NCI-H128 (cell line): ENCODE measurements around the gene MMP1.

Experiments
- DNase-seq: peaks from one replicate; lab custom pipeline; 2025; ENCODE audit not compliant: unreplicated experiment; lab: John Stamatoyannopoulos, UW

MMP1 gene

DNA sequence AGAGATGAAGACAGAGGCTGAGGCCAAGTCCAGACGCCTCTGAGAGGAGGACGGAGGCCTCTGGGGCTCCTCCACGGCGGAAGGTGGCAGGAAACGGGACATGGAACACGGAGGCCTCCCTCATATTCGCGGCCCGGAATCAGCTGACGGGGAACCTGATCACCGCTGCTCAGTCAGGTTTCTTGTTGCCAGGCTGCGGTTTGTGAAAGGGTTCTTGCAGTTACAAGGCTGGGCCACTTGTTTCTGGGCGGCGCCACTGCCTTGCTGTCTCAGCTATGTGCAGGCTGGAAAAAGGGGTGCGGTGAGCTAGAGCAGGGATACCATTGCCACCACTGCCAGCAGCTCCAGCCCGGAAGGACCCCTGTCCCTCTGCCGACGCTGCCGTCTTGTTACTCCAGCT, 10.0 kb upstream of the MMP1 start:
- no peak for DNase-seq

DNA sequence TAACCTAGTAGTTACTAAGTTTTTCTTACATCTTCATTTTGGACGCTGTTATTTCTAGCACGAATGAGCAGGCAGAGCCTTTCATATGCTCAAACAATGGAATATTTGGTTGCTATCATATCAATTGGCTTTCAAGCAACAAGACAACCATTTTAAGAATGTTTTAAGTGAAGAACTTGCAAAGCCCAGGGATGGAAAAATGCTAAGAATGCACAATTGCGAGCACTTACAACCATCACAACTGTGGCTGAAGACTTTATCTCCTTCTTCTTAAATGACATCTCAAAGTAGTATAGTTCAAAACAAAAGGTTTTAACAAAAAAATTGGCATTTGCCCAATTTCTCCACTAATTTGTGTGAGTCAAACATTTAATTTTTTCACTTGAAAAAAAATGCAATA, 8.3 kb upstream of the MMP1 start:
- DNase-seq, result no peak

DNA sequence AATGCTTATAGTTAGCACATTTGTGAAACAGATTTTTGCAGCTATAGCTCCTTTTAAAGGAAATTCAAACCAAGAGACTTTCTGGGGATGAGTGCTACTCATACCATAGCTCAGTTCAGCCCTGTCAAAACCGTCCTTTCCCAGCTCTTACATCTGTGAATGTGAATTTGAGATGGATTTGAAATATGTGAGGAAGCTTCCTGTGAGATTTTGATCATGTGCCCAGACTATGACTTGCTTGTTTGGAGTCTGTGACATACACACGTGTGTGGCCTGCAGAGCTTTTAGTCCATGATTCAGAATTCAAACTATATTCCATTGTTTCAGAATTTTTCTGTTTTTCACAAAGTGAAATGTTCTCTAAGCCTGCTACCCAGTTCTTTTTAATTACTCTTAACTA, 4.4 kb upstream of the MMP1 start:
- no peak for DNase-seq

DNA sequence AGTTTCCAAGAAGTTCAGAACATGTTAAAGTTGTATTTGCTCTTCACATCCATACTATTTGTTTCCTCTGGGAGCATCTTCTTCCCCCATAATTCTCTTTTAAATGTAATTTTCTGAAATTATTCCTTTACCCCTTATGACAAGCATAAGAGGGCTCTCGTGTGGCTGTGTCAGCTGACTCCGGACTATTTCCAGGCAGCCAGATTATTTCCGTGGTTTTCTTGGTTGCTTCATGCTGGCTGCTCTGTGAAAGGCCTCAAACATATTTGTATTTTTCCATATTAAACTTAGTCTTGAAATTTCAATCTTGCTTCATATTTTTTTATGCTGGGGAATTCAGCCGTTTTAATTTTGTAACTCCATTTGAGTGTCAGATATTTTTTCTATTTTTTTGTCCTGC, 2.8 kb upstream of the MMP1 start:
- DNase-seq, result no peak

DNA sequence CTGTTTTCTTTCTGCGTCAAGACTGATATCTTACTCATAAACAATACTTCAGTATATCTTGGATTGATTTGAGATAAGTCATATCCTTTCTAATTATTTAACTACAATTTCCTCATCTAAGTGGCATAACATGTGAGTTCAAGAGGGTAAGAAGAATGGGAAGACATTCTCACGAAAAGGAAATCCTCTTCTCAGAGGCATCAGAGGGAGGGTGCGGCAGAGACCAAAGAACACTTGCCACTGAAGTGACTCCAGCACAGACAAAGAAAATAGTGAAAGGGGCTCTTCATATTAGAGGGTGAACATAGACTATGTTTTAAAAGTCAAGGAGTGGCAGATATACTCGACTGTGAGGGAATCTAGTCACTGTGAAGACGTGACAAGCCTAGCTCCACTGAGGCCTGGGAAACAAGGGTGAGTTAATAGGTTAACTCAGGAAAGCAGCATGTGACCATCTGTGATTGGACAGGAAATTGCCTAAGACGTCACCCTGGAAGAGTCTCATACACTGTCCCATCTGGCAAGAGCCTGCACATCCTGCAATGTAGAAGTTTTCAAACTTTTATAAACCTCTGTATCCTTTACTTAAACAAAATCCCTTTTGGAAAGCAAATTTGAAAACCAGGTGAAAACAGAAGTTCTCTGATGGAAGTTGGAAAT, 1.9 kb upstream of the MMP1 start:
- DNase-seq, result no peak

DNA sequence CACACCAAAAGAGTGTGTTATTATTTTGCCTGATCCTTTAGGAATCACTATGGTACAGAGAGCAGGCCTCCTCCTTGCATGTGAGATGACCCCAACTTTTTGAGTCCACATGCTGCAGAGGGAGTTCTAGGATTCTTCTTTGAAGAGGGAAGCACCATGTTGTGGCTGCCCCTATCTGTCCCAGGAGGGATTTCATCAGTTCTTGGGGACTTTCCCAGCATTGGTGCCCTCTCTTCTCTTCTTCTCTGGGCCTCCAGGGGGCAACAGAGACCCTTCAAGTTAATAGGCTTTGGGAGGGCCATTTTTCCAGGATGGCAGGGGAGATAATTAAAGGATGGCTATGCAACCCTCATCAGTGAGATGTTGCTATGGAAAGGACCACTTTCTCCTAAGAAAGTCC, 3.6 kb downstream of the MMP1 start:
- DNase-seq, result no peak

DNA sequence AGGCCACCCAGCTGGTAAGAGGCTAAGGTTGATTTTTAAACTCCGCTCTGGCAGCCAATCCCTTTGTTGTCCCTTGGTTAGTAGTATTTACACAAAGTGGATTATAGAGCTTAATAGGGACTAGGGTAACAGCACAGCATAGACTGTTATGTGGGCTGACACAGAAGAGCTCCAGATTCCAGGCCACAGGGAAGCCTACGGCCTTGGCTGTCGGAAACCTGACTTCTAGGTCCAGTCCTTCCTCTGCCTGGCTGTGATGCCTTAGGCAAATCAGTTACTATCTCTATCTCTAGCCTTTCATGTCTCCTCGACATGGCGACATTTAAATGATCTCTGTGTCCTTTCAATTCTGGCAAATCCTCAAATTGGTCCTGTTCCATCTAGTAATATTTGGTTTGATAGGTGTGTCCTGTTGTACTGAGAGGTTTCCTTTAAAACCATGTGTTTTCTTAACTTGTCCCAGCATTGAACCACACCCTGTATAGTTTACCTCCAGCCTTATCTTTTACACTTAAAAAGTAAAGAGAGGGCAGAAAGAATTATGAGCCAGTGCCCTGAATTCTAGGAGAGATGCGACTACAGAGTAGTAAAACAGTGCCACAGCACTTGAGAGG, 4.2 kb downstream of the MMP1 start:
- no peak for DNase-seq

DNA sequence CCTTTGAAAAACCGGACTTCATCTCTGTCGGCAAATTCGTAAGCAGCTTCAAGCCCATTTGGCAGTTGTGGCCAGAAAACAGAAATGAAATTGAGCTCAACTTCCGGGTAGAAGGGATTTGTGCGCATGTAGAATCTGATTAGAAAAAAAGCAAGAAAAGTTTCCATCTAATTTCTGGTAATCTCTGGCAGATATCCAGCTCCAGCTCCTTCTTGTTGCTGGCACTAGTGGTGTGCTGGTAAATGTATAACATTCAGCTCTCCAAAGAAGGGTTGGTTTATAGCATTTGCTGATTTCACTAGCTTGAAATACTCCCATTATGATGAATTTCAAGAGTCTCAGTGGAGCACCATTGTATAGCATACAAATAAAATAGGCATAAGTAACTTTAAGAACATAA, 5.4 kb downstream of the MMP1 start:
- DNase-seq, result no peak

DNA sequence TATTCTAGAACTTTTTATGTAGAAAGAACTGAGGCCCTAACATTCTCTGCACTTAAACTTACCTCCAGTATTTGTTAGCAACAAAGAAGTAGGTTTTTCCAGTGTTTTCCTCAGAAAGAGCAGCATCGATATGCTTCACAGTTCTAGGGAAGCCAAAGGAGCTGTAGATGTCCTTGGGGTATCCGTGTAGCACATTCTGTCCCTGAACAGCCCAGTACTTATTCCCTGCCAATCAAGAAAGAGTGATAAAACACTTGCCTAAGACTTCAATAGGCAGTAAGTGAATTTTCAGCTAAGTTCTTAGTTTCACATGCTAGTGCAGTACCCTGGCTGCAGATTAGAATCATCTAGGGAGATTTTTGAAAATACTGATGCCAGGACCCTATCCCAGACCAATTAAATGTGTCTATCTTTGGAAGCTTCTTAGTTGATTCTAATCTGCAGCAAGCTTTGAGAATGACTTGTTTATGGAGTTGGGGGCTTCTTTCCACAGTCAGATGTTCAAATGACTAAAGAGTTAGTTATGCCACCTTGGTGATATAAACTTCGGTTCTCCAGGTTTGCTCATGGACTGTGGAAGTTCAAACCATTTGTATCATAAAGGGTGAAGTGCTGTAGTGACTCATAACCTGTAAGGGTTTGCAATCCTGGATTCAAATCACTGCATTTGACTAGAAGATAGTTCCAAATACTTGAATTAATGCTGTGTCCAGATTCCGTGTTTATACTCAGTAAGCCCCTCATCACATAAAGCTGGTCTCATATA, 6.5 kb downstream of the MMP1 start:
- DNase-seq, result no peak

DNA sequence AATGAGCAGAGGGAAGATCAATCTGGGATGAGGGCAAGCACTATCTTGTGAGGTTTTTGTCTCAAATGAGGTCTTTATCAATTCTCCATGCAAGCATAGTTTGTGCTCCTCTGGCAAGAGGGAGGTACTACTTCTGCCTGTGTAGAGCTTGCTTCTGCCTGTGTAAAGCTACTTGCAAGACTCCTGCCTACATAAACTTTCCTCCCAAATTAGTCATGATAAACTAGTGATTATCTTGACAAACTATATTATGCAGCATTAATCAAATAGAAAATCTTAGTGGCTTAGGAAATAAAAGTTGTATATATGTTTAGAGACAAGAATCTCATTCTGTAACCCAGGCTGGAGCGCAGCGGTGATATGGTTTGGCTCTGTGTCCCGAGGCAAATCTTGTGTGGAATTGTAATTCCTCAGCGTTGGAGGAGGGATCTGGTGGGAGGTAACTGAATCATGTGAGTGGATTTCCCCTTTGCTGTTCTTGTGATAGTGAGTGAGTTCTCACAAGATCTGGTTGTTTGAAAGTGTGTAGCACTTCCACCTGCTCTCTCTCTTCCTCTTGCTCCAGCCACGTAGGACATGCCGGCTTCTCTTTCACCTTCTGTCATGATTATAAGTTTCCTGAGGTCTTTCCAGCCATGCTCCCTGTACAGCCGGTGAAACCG, 9.5 kb downstream of the MMP1 start:
- DNase-seq, result no peak

DNA sequence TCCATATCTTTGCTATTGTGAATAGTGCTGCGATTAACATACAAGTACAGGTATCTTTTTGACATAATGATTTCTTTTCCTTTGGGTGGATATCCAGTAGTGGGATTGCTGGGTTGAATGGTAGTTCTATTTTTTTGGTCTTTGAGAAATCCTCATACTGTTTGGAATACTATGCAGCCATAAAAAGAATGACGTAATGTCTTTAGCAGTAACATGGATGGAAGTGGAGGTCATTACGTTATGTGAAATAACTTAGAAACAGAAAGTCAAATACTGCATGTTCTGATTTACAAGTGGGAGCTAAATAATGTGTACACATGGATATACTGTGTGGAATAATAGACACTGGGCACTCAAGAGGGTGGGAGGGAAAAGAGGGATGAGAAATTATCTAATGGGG, 13.6 kb downstream of the MMP1 start:
- no peak for DNase-seq

DNA sequence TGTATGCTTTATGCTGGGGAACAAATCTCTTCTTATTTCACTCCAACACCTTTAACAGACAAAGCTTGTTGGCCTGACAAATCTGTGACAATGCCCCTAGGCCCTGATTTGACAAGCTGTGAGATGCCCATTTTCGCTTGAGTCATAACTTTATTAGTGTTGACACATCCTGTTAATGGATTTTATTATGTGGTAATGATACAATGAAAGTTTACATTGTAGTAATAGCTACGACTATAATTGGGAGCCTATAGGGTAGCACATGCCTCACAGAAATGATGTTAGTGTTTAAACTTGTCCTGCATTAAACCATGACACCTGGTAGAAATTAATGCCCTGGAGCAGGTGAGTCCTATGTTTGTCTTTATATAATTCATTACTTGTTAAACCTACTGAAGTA, 14.2 kb downstream of the MMP1 start:
- no peak for DNase-seq

DNA sequence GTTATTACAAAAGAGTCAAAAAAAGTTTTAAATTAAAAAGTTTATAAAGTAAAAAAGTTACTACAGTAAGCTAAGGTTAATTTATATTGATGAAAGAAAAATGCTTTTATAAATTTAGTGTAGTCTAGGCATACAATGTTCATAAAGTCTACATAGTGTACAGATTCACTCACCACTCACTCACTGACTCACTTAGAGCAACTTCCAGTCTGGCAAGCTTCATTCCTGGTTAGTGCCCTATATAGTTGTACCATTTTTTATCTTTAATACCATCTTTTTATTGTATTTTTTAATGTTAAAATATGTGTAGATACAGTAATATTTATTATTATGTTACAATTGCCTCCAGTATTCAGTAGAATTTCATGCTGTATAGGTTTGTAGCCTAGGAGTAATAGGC, 14.9 kb downstream of the MMP1 start:
- DNase-seq, result no peak

DNA sequence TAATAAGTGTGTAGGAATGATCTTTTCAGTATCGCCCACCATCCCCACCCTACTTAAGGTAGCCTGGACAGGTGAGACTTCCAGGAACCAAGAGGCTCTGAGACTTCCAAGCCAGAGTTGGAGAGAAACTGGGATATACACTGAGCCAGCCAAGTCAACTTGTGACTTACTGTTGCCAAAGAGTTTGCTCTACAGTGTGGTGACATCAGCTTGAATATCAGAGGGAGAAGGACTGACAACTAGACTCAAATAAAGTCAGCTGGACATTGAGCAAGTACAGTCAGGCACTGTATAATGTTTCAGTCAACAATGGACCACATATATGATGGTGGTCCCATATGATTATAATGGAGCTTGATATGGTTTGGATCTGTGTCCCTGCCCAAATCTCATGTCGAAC, 16.3 kb downstream of the MMP1 start:
- no peak for DNase-seq

DNA sequence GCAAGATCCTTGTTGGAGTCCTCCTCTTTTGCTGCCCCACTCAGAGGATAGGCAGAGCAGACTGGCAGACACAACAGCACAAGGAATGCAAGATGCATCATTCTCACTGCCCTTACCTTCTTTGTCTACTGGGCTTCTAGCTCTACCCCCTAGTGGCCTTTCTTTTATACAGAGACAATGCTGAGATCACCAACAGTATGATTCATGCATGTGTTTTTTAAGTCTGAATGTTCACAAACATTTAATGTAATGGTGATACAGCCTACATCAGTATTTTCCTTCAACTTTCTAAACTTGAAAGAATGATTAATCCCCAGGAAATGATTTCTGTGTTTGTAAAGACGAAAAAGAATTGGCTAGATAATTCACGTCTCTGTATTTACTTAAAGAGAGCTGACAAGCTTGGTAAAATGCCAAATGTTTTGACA, 17.5 kb downstream of the MMP1 start, which contains the start of gene MMP10:
Gene MMP10 (minus strand): TSS at position 138 of the 428 bp plus-strand sequence. CDS start 37 bp downstream, at position 101.
- DNase-seq, result no peak

DNA sequence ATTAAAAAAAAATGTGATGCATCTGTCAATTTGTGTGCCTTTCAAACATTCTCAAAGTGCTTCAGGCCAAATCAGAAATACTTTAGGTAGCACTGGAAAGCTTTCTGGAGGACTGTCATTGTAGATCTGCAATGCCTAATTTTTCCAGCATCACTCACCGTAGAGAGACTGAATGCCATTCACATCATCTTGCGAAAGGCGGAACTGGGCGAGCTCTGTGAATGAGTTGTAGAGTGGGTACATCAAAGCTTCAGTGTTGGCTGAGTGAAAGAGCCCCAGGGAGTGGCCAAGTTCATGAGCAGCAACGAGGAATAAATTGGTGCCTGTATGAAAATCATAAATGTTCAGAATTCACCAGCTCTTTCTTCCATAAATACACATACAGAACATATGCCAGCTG, 21.5 kb downstream of the MMP1 start:
- no peak for DNase-seq

DNA sequence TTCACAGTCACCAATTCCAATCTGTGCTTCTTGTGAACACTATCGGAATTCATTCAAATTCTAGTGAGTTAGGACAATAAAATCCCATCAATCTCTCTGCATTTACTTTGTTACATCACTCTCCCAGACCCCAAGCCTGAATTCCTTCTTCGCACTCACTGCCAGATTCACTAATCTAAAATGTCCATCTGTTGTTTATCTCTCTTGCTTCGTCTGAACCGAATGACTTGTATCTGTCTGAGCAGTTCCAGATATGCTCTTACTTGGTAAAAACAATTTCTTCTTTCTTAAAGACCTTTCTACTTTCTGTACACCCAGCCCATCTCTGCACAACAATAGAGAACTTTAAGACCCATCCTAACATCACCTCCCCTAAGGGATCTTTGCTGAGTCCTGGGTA, 24.6 kb downstream of the MMP1 start:
- DNase-seq, result no peak

DNA sequence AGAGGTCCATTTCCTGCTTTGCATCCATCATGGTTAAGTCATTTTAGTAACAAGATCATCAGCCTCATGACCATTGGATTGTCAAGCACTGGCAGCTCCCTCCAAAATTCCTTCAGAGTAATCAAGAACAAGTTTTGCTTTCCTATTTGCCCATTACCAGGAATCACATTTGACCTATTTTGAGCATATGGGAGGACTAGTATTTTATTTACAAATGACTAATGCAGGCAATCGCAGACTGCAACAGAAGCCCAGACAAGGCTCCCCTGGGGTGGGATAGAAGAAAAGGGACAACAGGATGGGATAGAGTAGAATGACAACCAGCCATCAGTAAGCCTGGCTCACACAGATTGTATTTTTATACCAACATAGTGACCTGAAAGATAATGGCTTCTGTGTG, 26.6 kb downstream of the MMP1 start:
- DNase-seq, result no peak

DNA sequence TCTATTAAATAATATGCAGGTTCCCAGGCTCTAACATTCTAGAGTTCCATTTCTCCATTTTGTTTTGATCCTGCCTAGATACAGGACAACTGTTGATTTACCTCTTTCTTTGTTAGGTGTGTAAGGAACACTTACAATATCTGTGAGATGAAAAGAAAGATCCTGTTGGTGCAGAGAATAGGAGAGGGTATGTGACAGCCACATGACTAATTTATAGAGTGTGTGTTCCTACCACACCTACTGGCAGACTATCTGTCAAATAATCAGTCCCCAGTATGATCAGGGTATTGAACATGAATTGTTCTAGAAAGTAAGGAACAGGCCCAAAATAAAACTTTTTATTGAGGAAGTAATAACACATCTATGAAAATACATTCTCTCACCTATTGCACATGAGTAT, 27.8 kb downstream of the MMP1 start:
- no peak for DNase-seq

DNA sequence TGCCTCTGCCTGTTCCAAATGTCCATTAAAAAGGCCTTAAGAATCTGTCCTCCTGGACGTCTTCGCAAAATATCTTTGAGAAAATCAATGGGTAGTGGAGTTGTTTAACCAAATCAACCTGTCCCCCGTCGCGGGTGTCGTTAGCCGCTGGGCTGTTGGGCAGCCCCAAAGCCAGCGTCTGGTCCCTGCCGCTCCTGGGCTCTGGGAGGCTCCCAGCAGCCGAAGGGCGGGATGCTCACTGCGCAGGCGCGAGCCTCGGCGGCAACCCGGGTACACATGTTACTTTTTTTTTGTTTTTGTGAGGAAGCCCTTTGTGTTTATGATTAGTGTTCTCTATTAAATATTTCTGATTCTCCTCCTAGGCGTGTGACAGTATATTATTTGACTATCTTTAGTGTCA, 30.2 kb downstream of the MMP1 start:
- no peak for DNase-seq

DNA sequence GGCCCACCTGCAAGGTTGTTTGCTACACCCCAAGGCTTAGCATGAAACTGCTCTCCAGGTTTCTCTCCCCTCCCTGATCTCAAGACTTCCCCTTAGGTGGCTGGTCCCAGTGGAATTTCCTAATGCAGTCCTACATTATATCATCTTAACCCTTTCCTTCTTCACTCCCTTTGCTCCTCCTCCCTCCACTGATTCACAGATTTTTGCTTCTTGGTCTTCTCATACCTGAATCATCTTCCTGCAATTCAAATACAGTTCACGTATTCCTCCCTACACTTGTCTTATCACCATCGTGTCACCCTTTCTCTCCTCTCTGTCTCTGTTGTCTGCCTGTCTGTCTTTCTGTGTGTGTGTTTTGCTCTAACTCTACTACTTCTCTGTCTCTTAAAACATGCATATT, 34.5 kb downstream of the MMP1 start:
- no peak for DNase-seq

DNA sequence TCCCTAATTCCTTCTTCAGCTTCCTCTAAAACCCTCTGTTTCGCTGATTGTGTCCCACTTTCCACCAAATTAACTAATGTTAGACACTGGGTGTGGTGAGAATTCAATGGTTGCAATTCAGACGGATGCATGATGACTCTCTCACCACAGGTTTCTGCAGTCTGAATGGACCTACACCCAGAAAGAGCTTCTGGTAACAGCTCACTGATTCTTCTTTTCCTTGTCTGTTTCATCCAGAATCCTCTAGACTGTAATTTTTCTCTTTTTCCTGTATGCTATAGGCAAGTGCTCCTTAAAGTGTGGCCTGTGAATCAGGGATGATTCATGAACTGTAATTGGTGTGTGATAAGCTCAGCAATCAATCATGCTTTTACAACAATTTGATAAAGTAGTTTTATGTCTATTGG, 35.6 kb downstream of the MMP1 start:
- DNase-seq, result no peak
